Measurements from ENCODE around the gene ARL9.

GRCh38 chr4:56544573-56545131 lies 39.1 kb downstream of the ARL9 start:
- TF ChIP-seq, protein P1, sequence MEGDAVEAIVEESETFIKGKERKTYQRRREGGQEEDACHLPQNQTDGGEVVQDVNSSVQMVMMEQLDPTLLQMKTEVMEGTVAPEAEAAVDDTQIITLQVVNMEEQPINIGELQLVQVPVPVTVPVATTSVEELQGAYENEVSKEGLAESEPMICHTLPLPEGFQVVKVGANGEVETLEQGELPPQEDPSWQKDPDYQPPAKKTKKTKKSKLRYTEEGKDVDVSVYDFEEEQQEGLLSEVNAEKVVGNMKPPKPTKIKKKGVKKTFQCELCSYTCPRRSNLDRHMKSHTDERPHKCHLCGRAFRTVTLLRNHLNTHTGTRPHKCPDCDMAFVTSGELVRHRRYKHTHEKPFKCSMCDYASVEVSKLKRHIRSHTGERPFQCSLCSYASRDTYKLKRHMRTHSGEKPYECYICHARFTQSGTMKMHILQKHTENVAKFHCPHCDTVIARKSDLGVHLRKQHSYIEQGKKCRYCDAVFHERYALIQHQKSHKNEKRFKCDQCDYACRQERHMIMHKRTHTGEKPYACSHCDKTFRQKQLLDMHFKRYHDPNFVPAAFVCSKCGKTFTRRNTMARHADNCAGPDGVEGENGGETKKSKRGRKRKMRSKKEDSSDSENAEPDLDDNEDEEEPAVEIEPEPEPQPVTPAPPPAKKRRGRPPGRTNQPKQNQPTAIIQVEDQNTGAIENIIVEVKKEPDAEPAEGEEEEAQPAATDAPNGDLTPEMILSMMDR (IDR thresholded peaks at IDR 0.05) = peak; percentile 85 to 97
- TF ChIP-seq POLR2A (IDR thresholded peaks at IDR 0.05) (no peak), POLR2AphosphoS5 (IDR thresholded peaks at IDR 0.05) (no peak)
